GM18502 (cell line): Measurements from ENCODE around the gene CDH10.

Experiments used
- ATAC-seq: cut with Tn5 transposase; IDR thresholded peaks from one replicate; pipeline ENCODE4 v1.9.1; 2021; ENCODE audit warnings: mild to moderate bottlenecking; ENCODE audit not compliant: unreplicated experiment, poor library complexity

Gene CDH10

GRCh38 chr5:24606971-24607370, 37.8 kb downstream of the CDH10 start:
- ATAC-seq: no peak

GRCh38 chr5:24602188-24602587, 42.6 kb downstream of the CDH10 start:
- no peak for ATAC-seq

GRCh38 chr5:24598956-24599355, 45.8 kb downstream of the CDH10 start:
- ATAC-seq: no peak

GRCh38 chr5:24595329-24595728, 49.4 kb downstream of the CDH10 start:
- no peak for ATAC-seq

GRCh38 chr5:24591426-24591825, 53.4 kb downstream of the CDH10 start:
- ATAC-seq: no peak

GRCh38 chr5:24589566-24589965, 55.2 kb downstream of the CDH10 start:
- no peak for ATAC-seq

- no peak for ATAC-seq
These were observed 59.0 kb downstream of the CDH10 start for GRCh38 chr5:24585751-24586150.

GRCh38 chr5:24571302-24571701, 73.5 kb downstream of the CDH10 start:
- no peak for ATAC-seq

GRCh38 chr5:24566933-24567332, 77.8 kb downstream of the CDH10 start:
- ATAC-seq: no peak

GRCh38 chr5:24555229-24555628, 89.5 kb downstream of the CDH10 start:
- no peak for ATAC-seq

- ATAC-seq: no peak
These were observed 97.6 kb downstream of the CDH10 start for GRCh38 chr5:24547132-24547531.

- ATAC-seq: no peak
These were observed 105.2 kb downstream of the CDH10 start for GRCh38 chr5:24539613-24540012.

- no peak for ATAC-seq
These were observed 106.4 kb downstream of the CDH10 start for GRCh38 chr5:24538346-24538745.

- ATAC-seq: no peak
These were observed 109.1 kb downstream of the CDH10 start for GRCh38 chr5:24535646-24536045.

GRCh38 chr5:24530906-24531305, 113.9 kb downstream of the CDH10 start:
- no peak for ATAC-seq

- no peak for ATAC-seq
These were observed 119.4 kb downstream of the CDH10 start for GRCh38 chr5:24525414-24525813.

- no peak for ATAC-seq
These were observed 132.4 kb downstream of the CDH10 start for GRCh38 chr5:24512423-24512822.

GRCh38 chr5:24510523-24510988, 134.2 kb downstream of the CDH10 start:
- no peak for ATAC-seq

GRCh38 chr5:24509943-24510342, 134.8 kb downstream of the CDH10 start:
- no peak for ATAC-seq

GRCh38 chr5:24505258-24505657, 139.5 kb downstream of the CDH10 start:
- ATAC-seq: no peak

GRCh38 chr5:24497591-24498157, 147.1 kb downstream of the CDH10 start:
- no peak for ATAC-seq

- ATAC-seq: no peak
These were observed 147.6 kb downstream of the CDH10 start for GRCh38 chr5:24497145-24497544.

GRCh38 chr5:24496268-24496667, 148.5 kb downstream of the CDH10 start:
- no peak for ATAC-seq
